HuH-7 (cell line): ENCODE measurements around the gene CCBE1.
"Not testable (repeated sequence)": the region's sequence is repeated elsewhere in the genome, so short reads cannot be mapped to it uniquely, and the experiment has no call there.

ENCODE experiments used
- DNase-seq: peaks from one replicate; pipeline ENCODE4 v3.0.0; 2011; ENCODE audit warnings: low spot score

CCBE1 gene

GRCh38 chr18:59715445-59715844, 18.2 kb upstream of the CCBE1 start:
- DNase-seq: no peak

DNA sequence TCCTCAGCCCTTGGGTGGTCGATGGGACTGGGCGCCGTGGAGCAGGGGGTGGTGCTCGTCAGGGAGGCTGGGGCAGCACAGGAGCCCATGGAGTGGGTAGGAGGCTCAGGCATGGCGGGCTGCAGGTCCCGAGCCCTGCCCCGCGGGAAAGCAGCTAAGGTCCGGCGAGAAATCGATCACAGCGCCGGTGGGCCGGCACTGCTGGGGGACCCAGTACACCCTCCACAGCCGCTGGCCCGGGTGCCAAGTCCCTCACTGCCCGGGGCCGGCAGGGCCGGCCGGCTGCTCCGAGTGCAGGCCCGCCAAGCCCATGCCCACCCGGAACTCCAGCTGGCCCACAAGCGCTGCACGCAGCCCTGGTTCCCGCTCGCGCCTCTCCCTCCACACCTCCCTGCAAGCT, 16.9 kb upstream of the CCBE1 start:
- not testable (repeated sequence) for DNase-seq

- no peak for DNase-seq
Observed at GRCh38 chr18:59712311-59712710, 15.1 kb upstream of the CCBE1 start.

GRCh38 chr18:59708988-59709387, 11.8 kb upstream of the CCBE1 start:
- DNase-seq: no peak

DNA sequence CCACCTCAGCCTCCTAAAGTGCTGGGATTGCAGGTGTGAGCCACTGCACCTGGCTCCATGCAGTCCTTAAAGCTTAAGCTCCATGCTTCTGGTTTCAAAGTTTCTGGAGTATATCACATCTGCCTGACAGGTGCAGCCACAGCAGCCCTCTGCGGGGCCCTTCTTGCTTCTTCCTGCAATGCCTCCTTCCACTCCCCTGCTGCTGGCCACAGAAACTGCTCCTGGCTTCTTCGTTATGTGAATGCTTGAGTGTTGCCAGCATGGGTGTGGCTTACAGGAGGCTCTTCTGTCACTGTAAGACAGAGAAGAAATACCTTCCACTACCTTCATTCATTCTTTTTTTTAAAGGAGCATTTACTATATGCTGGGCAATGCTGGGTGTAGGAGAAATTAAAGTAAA, 10.1 kb upstream of the CCBE1 start:
- no peak for DNase-seq

GRCh38 chr18:59706499-59706898, 9.3 kb upstream of the CCBE1 start:
- no peak for DNase-seq

- no peak for DNase-seq
Observed at GRCh38 chr18:59705145-59705544, 7.9 kb upstream of the CCBE1 start.

DNA sequence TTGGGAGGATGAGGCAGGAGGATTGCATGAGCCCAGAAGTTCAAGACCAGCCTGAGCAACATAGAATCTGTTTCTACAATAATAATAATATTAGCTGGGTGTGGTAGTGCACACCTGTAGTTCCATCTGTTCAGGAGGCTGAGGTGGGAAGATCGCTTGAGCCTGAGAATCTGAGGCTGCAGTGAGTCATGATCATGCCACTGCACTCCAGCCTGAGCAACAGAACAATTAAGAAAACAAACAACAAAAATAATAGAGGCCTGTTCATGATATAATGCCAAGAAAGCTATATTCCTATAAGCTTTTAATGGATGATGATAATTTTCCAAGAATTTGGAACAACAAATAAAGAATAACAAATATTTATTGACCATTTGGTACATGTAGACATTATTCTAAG, 6.9 kb upstream of the CCBE1 start:
- DNase-seq: no peak

DNA sequence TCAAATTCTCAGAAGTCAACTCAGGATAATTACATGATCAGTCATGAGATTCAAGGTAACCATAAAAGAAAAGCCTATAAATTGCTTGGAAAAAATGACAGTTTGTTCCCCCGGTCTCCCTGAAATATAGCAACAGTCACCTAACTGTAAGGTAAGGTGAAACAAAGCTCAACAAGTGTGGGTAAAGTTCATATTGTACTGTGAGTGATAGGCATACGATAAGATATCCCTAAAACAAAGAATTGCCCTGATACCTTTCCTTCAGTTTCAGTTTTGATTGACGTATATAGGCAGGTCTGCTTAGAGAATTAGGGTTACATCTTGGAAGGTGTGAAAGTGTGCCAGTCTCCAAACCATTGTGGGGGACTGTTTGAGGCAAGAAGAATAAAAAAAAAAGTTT, 4.0 kb upstream of the CCBE1 start:
- DNase-seq: no peak

DNA sequence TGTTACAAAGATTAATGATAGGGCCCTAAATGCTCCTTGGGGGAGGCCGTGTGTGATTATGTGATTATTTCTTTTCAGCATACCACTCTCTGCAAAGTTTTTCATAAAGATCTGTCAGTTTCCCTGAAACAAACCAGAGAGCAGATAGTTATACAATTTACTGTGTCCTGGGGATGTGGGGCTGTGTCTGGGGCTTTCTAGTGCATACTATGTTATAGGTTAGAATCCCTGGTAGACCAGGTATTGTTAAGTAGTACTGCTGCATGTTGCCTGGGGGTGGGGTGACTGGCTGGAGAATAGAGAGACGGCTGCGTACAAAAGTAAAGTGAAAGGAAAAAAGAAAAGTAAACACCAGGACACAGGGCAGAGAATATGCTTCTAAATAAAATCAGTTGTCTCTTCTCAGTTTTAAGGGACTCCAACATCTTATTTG, 3.3 kb upstream of the CCBE1 start:
- DNase-seq: no peak

DNA sequence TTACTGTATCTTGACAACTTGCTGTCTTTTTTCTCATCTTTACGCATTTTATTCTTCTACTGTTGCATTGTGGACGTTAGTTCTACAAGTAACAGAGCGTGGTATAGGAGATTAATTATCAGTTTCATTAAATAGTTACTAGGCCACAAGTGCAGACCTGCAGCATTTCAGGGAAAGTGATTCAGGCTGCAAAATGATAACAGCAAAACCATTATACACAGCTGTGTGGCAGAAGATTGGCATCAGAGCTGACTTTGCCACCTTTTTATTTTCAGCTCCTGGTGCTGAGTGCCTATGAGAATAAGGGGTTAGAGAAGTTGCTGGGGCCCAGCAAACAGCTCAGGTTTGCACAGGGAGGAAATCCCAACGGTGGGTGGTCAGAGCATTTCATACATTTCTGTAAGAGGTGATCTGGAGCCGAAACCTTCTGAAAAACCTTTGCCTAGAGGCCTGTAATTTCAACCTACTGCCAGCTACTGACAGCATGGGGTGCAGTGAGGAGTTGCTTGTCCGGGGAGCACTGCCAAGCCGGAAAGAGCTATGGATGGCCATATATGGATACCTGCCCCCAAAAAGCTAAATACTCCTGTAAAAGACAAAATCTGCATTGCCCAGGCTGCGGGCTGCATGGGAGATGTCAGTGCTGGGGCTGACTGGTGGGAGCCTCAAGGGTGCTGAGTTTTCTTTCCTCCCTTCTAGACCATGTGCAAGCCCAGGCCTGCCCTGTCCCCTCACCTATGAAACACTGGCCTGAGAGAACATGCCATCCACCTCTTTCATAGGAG, 2.7 kb upstream of the CCBE1 start:
- no peak for DNase-seq

DNA sequence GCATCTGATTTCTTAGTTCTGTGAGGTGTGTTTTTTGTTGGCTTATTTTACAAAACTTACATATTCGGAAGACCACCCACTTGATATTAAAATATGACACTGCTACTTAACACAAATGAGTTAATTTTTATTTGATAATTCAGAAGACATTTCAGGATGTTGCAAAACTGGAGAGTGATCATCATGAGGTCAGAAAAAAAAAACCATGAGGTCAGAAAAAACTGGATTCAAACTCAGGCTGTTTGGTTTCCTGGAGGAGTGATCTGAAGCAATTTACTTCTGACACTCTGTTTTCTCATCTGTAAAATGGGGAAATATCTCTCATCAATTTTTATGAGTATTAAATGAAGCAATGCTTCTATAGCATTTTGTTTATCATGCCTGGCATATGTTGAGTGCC, 1.8 kb upstream of the CCBE1 start:
- no peak for DNase-seq

- DNase-seq: no peak
Observed at GRCh38 chr18:59696311-59697235, 650 bp downstream of the CCBE1 start.

GRCh38 chr18:59695551-59695950, 1.7 kb downstream of the CCBE1 start:
- no peak for DNase-seq

DNA sequence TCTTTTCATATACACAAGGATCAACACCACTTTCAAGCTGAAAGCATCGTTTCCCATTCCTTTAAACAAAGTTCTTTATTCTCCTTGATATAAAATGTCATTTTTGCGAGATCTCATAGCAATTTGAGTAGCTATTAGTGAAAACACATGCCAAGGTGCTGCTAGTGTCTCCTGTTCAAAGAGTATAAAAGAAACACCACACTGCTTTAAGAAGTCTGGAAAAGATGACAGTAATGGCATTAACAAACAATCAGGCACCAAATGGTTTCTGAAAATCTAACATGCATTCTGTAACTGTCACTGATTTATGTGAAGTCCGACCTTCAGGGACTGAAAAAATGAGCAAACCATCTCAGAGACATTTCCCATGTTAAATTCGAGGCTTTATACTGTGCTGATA, 2.4 kb downstream of the CCBE1 start:
- DNase-seq: no peak

GRCh38 chr18:59691996-59692395, 5.2 kb downstream of the CCBE1 start:
- DNase-seq: no peak

GRCh38 chr18:59690996-59691395, 6.2 kb downstream of the CCBE1 start:
- DNase-seq: no peak

DNA sequence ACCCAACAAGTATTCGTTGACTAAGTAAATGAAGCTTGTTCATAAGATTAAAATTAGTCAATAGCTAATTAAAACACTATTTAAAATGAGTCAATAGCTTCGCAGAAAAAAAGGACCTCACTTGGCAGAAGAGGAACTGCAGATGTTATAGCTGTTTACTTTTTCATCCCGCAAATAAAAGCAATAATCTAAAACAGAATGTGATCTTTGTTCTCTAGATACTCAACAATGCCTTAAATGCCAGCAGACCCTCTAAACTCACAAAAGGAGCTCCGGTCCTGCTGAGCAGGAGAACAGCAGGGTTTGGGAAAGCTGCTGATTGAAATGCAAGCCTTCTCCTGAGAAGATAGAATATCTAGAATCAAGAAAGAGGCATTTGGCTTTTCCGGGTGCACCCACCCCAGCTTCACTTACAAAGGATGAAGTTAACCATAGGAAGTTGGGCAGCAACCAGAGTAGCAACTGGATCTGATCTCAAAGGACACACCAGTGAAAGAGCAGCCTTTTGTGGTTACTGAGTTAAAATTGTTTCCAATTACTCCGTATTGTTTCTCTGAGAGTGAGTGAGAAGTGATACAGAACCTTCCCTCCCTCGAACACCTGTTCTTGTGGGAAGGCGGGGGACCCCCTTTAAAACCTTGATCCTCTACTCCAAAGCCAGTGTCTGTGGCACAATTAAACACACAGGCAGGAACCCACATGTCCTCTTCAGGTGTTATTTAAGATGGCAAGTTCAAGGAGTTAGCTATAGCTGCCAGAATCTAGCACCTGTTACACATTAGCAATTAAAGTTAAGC, 6.8 kb downstream of the CCBE1 start:
- no peak for DNase-seq

DNA sequence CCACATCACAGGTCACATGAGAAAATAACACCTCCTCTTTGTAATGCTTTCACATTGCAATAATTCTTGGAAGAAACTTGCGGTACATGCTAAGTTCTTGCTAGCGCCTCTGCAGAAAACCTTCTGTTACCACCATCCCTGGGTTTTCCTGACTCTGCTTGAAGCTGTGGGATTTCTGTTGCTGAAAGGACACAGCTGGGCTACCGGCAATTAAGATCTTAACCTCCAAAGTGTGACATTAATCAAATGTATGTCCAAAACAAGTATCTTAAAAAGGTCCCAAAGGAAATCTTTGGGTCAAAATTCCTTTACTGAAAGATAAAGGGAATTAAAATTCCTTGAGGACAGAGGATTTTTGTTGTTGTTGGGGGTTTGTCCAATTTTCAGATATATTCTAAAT, 7.5 kb downstream of the CCBE1 start:
- DNase-seq: no peak

- DNase-seq: no peak
Observed at GRCh38 chr18:59686260-59686659, 11.0 kb downstream of the CCBE1 start.

- DNase-seq: no peak
Observed at GRCh38 chr18:59685501-59685900, 11.7 kb downstream of the CCBE1 start.

GRCh38 chr18:59684777-59685176, 12.4 kb downstream of the CCBE1 start:
- DNase-seq: no peak
